ENCODE results near the gene GCK.
A peak's percentile ranks its signal among the peaks of the same experiment; 100 is the strongest.

GCK gene

DNA sequence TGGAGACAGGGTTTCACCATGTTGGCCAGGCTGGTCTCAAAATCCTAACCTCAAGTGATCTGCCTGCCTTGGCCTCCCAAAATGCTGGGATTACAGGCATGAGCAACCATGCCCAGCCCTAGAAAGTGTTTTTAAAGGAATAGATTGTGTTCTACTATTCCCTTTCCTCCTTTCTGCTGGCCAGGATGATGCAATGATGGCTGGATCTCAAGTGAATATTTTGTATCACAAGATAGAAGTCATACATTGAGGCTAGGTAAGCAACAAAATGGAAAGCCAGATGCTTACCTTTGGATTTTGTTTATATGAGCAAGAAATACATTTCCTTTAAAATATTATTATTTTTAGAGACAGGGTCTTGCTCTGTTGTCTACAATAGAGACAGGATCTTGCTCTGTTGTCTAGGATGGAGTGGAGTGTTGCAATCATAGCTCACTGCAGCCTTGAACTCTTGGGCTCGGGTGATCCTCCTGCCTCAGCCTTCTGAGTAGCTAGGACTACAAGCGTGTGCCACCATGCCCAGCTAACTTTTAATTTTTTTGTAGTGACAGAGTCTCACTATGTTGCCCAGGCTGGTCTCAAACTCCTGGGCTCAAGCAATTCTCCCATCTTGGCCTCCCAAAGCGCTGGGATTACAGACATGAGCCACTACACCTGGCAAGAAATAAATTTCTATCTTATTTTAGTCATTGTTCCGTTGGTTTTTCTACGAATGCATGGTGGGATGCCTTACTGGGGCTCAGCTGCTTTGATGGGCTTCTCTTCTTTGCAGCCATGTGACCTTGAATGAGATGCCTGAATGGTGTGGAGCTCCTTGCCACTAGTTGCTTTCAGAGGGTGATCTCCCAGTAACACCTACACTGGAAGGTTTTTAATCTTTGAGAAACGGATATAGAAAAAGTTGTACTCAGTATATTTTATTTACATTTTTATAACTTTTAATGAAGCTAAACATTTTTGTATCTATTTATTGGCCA is 90.9 kb downstream of the GCK start:
- DNase-seq (ENCODE audit: insufficient read length, low spot score) (no peak), FAIRE-seq (peak; percentile 63)

DNA sequence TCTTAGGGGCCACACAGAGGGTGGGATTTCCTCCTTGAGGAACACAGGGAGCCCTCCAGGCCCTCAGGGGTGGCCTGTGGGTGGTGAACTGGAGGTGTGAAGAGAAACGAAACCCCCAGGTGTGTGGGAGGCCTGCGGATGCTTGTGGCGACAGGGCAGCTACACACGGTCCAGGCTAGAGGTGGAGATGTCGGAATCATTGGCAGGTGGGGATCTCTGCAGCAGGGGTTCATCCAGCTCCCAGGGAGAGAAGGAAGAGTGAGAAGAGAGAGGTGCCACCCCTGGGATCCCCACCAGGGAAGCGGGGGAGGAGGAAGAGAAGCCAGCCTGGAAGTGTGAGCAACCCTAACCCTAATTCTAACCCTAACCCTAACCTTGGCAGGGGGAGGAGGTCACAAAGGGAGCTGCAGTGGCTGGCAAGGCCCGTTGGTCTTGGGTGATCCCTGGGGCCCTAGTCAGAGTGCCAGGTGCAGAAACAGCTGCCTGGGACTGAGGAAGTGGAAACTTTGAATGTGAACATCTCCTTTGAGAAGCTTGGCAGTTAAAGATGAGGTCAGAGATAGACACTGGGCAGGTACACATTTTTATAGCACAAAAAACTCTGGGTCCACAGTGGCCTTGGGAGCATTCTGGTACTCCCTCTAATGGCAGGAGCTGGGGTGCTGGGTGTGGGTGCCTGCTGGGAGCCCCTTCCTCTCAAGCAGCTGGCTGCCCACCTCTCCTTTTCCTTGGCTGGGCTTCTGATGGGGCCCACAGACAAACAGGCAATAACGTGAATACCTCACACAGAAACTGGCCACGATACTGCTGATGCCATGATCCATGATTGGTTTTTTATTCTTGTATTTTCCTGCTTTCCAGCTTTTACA is 91.9 kb downstream of the GCK start:
- FAIRE-seq (peak; percentile 90), DNase-seq (ENCODE audit: insufficient read length, low spot score) (no peak)

DNA sequence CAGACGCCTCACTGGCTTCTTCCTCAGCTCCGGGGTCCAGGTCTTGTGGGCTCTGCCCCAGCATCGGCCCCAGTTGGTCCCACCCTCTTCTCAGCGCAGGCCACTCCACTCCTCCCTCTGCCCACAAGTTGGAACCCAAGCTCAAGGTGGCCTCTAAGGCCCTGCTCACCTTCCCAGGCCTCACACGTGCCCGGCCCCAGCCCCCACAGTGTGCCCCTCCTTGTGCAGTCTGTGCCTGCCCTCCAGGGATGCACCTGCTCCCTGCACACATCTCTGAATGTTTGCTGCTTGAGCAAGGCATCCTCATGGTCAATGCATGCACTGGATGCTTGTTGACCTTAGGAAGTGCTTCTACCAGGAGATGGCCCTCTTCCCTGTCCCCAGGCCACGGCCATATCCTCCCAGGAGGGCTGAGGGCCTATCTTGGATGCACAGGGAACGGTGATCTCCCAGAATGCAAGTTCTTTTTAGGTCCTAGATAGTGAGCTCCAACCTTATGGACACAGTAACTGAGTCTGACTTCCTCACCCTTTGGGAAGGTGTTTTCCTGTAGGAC is 92.8 kb downstream of the GCK start:
- DNase-seq (ENCODE audit: insufficient read length, low spot score) (no peak), FAIRE-seq (peak; percentile 4)

DNA sequence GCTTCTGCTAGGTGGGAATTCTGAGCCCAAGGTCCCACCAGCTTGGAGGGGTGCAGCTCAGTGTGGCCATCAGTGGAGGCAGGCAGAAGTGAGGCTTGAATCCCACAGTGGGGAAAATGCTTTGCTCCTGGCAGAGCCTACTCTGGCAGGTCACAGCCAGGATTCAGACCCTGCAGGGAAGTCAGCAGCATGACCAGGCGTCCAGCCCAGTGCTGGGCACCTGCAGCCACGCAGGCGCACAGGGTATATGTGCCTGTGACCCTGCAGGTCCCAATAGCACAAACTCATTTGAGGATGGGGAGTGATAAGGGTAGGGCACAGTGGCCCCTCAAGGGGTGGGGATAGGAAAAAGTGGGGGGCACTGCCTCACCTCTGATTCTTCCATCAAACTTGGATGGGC is 93.5 kb downstream of the GCK start:
- no peak for FAIRE-seq
- DNase-seq (ENCODE audit: insufficient read length, low spot score), result no peak

DNA sequence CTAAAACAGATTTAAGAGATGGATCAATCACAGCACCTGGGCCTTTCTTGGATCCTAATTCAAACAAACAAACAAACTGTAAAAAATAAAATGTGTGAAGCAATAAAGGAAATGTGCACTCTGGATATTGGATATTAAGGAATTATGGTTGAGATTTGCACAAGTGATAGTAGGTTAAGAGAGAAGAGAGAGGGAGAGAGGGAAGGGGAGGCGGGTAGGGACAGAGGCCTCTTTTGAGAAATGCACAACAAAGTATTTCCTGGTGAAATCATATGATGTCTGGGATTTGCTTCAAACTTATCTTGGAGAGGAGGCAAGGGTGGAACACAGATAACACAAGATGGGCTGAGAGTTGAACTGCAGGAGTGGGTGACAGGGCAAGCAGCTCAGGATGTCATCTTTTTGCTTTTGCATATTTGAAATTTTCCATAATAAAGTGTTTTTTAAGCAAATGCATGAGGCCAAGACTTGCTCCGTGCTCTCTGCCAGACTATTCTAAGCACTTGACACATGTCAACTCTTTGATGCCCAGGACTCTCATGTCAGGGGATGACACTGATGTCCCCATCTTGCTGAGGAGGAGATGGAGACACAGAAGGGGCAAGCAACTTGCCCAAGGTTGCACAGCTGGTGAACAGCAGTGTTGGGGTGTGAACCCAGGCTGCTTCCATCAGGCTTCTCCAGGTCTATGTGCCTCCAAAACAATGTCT is 94.2 kb downstream of the GCK start:
- FAIRE-seq (no peak), DNase-seq (ENCODE audit: insufficient read length, low spot score) (no peak)

DNA sequence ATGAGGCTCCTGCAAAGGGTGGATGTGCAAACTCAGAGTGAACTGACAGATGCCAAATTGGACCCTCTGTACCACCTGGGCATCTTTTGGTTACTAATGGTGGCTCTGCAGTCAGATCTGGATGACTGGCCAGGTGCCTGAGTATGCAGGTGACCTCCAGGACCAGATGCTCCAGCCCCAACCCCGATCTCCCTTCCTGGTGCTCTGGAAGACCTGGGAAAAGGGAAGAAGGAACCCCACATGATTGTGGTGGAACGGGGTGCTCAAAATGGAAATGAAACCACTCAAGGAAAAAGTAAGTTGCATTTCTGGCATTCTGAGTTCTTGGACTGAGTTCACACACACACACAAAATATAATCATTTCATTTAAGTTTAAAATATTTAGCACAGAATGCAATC is 94.9 kb downstream of the GCK start:
- DNase-seq (ENCODE audit: insufficient read length, low spot score), result no peak
- FAIRE-seq, result no peak

Measured in GM19239 (cell line).